HG03064 (cell line): ENCODE data around the gene TNFSF18.
"Not testable (repeated sequence)": the region's sequence is repeated elsewhere in the genome, so short reads cannot be mapped to it uniquely, and the experiment has no call there.

Experiments
- ATAC-seq: cut with Tn5 transposase; IDR thresholded peaks from one replicate; pipeline ENCODE4 v1.9.1; 2021; ENCODE audit warnings: low read depth; ENCODE audit not compliant: unreplicated experiment

Gene TNFSF18, protein sequence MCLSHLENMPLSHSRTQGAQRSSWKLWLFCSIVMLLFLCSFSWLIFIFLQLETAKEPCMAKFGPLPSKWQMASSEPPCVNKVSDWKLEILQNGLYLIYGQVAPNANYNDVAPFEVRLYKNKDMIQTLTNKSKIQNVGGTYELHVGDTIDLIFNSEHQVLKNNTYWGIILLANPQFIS

DNA sequence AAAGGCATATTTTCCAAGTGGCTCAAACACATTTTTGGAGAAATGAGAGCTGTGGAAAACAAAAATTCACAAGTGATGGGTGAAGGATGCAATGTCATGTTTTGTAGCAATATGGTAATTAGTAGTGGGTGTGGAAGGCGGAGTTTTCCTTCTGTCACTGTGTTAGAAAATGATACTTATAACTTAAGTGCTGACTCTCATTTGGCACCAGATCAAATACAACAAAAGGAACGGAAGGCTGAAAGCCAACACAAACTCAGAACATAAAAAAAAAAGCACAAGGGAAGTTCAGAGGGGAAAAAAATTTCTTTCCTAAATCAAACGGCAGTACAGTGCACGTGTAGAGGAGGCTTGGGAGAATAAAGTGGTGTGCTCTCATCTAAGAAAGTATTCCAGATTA lies at the start of gene TNFSF18:
Gene TNFSF18, minus strand, starts transcription at position 77 of the 400 bp plus-strand sequence. Its CDS starts 45 bp downstream, at position 32.
- no peak for ATAC-seq

DNA sequence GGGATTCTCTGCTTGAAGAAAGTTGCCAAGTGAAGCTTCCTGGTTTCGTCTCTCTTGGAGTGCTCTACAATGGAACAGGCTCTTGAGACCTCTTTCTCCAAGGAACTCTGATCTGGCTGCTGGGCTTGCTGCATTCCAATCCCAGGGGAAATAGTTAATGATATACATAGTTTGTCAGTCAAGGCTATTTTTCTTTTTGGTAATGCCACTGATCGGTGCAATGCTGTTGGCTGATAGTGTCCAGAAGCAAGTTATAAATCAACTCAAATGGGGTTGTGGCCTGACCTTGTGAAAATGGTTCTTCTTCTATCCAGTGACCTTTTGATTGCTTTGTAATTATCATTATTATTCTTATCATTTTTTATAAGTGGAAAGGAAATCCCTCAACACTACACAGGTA lies 48.4 kb upstream of the TNFSF18 start:
- no peak for ATAC-seq

DNA sequence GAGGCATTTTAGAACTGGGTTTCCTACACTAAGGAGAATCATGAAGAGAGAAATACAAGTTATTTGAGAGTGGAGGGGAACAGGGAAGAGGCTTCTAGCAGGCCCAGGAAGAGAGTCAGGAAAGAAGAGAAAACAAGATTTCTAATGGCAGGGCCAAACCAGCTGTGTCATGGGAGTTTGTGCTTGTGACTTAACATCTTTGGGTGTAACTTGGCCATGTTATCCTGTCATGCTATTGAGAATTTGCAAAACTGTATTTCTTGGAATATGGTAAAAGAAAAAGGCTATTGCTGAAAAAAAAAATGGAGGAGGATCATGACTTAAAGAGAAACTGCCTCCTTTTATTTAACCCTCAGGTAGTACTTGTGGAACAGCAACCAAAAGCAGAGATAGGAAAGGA lies 47.4 kb upstream of the TNFSF18 start:
- no peak for ATAC-seq

DNA sequence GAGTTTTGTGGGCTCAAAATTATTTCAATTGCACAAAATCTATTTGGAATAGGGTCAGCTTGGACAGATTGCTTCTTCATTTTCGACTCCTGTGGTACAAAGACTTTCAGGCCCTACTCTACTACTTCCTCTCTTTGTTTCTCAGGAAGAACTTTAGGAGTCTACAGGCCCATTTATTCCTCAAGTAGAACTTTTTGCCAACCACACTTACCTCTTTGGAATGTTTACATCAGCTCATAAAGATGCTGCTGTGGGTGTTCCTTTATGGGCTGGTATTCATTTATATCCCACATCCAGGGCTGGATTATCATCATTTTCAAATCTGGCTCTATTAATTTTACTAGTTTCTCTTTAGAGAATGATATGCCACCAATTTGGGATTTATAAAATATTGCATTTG lies 46.3 kb upstream of the TNFSF18 start:
- ATAC-seq: no peak

DNA sequence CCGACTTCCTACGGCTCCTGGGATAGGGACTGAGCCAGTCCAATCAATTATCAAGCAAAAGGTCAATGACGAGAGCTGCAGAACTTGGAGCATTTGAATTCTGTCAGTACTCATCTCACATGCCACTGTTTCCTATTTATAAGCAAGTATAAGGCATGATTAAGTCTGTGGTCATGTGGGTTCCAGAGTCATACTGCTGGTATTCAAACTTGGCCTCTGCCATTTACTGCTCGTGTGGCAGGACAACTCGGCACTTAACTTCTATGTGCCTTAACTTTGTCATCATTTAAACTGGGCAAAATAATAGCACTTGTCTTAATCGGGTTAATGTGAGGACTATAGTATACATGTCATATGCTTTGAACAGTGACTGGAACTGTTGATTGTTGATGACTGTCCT lies 44.9 kb upstream of the TNFSF18 start:
- no peak for ATAC-seq

DNA sequence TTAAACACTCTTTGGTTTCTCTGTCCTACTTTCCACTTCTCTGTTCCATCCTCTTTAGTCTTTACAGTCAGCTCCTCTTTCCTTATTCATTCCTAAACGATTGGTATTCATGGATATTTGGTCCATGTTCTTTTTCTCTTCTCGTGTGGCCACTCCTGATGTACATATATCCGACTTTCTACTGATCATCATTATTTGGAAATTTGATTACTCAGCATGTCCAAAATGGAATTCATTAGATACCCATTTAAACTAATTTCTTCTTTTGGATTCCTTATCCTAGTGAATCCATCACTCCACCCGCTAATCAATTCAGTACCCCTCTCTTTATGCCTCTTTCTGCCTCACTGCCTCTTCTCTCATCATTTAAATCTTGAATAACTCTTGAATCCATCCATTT lies 43.8 kb upstream of the TNFSF18 start:
- ATAC-seq: no peak

DNA sequence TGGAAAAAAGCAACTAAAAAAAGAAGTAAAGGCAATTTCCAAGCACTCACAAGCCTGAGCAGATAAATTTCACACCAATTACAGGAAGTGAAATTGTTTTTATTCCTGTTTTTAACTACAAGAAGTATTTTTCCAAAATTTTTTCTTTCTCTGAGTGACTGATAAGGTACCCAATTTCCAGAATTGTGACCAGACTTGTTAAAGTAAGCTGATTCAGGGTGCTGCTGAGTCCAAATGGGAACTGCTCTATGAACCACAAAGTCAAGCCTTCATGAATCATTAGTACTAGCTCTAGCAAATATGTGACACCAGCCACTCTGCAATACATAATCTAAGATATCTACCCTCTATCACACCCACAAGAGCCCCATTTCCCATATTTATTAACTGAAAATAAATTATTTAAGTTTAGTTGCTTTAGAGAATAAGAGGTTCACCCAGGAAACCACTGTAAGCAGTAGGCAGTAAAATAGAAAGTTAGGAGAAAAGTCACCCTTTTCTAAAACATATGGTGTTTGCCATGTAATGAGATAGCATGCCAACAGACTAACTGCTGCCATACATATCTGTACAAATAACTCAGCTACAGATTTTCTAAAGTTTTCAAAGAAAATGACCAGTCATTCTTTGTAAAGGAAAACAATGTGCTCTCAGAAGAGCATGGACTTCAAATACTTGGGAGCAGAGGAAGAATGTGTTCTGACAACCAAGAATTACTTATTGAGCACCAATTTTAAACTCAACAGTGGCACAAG lies 43.1 kb upstream of the TNFSF18 start:
- ATAC-seq: no peak

DNA sequence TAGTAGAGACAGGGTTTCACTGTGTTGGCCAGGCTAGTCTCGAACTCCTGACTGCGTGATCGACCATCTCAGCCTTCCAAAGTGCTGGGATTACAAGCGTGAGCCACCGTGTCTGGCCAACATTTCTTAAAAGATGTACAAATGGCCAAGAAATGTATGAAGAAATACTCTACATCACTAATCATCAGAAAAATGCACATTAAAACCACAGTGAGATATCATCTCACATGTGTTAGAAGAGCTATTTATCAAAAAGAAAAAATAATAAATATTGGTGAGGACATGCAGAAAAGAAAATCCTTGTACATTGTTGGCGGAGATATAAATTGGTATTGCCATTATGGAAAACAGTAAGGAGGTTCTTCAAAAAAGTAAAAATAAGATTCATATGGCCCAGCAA lies 33.6 kb upstream of the TNFSF18 start:
- no peak for ATAC-seq

DNA sequence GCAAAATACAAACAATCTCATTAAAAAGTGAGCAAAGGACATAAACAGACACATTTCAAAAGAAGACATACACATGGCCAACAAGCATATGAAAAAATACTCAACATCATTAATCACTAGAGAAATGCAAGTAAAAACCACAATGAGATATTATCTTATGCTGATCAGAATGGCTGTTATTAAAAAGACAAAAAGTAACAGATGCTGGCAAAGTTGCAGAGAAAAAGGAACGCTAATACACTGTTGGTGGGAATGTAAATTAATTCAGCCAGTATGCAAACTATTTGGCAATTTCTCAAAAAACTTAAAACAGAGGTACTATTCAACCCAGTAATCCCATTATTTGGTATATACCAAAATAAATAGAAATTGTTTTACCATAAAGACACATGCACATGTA lies 32.2 kb upstream of the TNFSF18 start:
- no peak for ATAC-seq

DNA sequence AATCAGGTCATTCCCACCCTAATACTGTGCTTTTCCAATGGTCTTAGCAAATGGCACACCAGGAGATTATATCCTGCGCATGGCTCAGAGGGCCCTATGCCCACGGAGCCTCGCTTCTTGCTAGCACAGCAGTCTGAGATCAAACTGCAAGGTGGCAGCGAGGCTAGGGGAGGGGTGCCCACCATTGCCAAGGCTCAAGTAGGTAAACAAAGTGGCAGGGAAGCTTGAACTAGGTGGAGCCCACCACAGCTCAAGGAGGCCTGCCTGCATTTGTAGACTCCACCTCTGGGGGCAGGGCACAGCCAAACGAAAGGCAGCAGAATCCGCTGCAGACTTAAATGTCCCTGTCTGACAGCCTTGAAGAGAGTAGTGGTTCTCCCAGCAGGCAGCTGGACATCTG lies 23.5 kb upstream of the TNFSF18 start:
- not testable (repeated sequence) for ATAC-seq

DNA sequence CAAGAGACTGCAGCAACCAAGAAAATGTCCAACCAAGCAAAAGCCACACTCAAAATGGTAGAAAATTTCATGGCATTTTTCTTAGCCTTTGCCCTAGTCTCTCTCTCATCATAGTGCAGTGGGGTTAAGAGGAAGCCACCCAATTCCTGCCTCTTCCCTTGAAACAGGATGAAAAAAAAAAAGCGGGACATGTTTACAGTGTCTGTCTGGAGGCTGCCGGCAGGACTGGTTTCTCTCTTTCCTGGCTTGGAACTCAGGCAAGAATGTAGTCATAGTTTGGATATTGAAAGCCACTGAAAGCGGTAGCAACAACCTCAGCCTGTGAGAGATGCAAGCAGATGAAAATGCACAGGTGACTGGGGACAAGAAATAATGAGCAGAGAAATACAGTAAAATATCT lies 13.3 kb upstream of the TNFSF18 start:
- ATAC-seq: no peak

DNA sequence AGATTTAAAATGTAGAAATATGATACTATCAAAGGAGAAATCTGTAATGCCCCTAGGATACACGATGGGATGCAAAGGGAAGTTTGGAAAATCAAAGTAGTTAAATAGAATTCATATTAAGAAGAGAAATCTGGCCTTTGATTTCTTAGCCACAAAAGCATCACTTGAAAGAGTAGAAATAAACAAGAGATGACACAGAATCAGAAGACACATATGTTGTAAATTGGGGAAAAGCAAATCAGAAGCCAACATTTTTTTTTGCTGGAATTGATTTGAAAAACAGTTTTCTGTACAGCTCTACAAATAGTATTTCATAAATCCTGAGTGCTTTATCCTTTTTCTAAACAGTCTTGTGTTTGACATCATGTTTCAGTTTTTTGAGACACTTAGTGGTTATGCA lies 12.4 kb upstream of the TNFSF18 start:
- ATAC-seq: no peak

DNA sequence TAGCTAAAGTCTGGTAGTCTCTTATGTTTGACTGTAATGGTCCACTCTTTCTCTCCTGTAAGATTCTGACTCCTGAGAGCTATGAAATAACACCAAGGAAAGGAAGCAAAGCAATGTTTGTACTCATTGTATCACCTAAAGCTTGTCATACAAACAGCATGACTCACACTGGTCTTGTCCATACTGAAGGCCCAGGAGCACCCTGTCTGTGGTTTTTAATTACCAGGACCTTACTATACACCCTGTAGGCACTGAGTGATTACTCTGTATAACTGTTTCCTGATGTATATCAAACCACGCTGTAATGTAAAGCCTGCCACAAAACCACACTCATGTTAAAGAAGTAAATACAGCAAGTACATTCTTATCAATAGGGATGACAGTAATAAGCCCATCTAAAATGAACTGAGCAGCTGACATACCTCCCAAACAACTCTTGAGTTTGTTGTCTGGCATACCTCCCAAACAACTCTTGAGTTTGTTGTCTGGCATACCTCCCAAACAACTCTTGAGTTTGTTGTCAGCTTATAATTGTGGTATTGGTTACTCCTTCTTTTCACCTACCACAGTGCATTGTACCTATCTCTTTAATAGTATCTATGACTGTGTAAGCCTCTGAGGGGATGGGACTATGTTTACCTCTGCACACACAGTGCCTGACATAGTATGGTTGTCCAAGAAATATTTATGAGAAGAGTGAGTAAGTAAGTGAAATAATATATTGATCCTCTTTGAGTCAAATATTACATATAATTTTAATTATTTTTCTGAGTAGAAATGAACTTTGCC lies 11.6 kb upstream of the TNFSF18 start:
- no peak for ATAC-seq

DNA sequence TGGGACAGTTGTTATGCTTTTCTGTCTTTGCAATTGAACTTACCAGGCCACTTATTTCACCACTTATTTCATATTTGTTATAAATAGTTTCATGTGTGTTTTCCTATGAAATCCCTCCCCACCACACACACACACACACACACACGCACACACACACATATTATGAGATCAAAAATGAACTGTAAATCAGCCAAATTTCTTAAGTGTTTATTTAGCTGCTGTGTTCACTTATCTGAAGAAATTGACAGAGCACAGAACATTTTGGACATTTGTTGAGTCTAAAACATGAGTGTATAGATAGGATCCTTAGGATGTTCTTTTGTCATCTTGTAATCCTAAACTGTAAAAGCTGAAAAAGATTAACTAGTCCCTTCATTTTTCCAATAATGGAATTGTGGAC lies 7.8 kb upstream of the TNFSF18 start:
- no peak for ATAC-seq

DNA sequence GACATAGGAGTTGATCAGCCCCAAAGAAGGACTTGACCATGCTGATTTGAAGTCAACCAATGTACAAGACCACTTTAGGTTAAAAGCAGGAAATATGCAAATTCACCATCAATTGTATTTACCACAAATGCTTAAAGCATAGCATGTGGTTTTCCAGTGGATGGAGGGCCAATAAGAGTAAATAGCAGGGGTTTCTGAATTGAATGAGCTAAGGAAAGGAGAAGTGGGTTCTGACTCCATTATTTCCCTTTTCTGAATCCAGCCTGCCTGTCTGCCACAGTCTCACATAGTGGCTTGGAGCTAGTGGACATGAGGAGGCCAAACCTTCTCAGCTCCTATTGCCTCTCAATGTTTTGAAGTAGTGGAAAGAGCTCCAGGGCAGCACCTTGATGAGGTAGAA lies 7.2 kb upstream of the TNFSF18 start:
- no peak for ATAC-seq

DNA sequence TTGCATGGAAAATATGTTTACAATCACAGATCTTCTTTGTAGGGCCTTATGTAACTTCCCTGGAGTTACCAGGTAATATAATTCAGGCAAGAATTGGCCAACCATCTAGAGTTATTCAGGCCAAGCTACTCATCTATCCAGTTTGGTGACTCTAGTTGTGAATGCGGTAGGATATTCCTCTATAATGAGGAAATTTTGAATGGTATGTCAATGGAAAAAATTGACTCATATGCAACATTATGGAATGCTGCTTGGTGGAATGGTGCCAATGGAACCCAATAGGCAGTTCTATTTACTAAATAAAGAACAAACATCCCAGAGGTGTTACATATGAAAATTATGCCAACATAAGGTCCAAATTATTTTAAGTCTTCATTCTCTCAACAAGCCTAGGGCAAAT lies 5.6 kb upstream of the TNFSF18 start:
- ATAC-seq: no peak

DNA sequence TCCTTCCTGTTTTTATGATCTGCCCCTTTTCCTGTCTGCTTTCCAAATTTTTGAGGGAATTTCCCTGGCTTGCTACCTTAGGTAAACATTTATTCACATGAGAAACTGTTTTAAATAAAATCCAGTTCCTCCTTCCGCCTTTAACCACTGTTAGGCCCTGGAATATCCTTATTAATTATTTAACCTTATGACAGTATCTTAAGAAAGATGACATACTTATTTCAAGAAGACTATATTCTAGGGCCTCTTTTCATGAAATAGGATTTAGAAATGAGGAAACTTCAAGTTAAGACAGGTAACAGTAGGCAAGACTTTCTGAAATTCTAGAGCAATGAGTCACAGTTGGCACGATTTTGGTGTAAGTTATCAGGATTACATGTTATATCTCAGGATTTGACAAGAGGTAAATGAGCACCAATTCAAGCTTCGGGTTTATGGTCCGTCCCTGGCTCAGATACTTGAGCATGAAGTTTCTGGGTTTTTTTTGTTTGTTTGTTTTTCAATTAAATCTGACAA lies 2.0 kb upstream of the TNFSF18 start:
- no peak for ATAC-seq

DNA sequence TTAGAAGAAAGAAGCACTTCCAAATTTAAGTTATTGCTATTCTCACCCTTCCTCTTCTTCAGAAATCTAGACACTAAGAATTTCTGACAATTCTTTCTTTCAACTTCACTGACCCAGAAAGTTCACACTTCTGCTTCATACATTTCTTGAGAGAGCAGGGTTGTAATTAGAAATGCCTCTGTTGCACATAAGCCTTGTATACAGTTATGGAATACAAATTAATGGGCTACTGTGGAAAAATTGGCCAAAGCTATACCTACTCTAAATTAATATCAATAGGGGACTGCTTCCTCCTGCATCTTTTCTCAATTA lies 1.5 kb downstream of the TNFSF18 start:
- no peak for ATAC-seq

DNA sequence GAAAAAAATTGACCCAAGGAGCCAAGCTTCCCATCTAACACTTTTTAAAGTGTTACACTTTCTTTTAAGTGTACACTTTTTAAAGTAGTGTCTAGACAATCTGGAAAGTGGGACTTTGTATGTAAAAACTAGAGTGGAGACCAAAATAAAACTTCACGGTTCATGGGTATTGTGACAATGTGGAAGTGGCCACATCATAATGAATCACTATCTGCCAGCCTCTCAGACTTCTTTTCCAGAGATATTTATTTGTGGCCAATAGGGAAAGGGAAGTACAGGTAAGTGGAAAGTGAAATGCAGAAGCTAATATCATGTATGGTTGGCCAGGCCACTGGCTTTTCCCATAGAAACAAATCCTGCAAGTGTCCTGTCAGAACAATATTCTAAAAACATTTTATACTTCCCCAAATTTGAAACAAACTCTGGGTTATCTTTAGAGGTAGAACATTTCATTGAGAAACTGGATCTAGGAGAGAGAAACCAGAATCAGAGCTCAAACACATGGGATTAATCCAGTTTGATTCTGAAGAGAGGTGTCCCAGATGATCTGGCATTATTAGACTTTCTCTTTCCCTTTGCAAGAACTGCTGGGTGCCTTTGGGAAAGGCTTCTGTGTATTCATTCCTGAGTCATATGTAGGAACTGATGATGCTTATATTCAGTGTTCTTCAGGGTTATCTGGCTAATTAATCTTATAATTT lies 2.0 kb downstream of the TNFSF18 start:
- ATAC-seq: no peak

DNA sequence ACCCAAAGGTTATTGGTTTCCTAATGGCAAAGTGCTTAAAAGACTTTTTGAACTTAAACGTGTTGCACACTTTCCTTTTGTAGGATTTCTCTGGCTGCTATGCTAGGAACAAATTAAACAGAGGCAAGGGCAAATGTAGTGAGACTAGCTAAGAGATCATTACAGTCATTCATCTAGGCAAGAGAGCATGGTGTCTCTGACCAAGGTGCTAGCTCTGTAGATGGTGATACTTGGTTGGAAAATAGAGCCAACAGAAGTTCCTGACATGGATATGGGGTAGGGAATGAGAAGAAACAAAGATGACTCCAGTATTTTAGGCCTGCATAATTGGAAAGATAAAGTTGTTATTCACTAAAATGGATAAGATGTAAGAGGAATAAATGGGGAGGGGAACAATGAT lies 6.1 kb downstream of the TNFSF18 start:
- ATAC-seq: no peak

DNA sequence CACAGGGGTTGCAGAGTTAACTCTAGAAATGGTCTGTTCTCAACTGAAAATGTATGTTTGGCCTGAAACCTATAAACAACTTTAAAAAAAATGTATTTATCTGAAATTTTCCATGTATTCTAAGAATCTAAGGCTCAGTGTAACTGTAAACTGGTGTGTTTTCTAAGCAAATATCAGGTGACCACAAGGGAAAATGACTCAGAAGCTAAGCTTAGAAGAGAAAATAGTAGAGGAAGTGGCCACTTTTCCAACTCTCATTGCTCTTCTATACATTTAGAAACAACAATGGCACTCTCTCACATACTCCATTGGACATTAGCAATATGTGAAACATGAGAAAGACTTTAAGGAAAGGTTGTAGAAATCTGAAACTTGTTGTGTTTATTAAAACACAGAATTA lies 7.5 kb downstream of the TNFSF18 start:
- no peak for ATAC-seq
